WTC11 (cell line): ENCODE data around the gene MFNG. TPM values are rescaled to one million over a fixed set of nuclear protein-coding genes. Genes with fewer than 3 reads are reported as not detected.

Source experiments
- ATAC-seq: fragments of 200-7000 bp; cut with Tn5 transposase; 2 replicates; pipeline ENCODE4 v1.10.0; 2021; ENCODE audit warnings: mild to moderate bottlenecking, moderate library complexity
- CTCF ChIA-PET: fragments of 300-600 bp; sonication (Branson Sonifier 250); formaldehyde crosslinking; loops from one replicate; lab custom pipeline; 2021; ENCODE audit warnings: antibody characterized with exemption; lab: Charles Lee
- POLR2A ChIA-PET: fragments of 350-600 bp; sonication (Branson Sonifier 250); formaldehyde crosslinking; loops from one replicate; lab custom pipeline; 2021; ENCODE audit warnings: antibody characterized with exemption; lab: Charles Lee
- DNase-seq: peaks from one replicate; pipeline ENCODE4 v3.0.0; 2021; ENCODE audit warnings: low spot score
- H3K27ac Mint-ChIP-seq: 2 replicates; pipeline ENCODE4 v1.8.0; 2021; ENCODE audit warnings: mixed read lengths
- H3K27me3 Mint-ChIP-seq: 2 replicates; pipeline ENCODE4 v1.8.0; 2021; ENCODE audit warnings: low read depth, mild to moderate bottlenecking, moderate library complexity, mixed read lengths
- H3K36me3 Mint-ChIP-seq: 2 replicates; pipeline ENCODE4 v1.8.0; 2021; ENCODE audit warnings: mixed read lengths
- H3K4me1 Mint-ChIP-seq: 2 replicates; pipeline ENCODE4 v1.8.0; 2022; ENCODE audit warnings: mixed read lengths
- H3K4me3 Mint-ChIP-seq: 2 replicates; pipeline ENCODE4 v1.8.0; 2021; ENCODE audit warnings: mild to moderate bottlenecking, moderate library complexity, mixed read lengths
- H3K9me3 Mint-ChIP-seq: 2 replicates; pipeline ENCODE4 v1.8.0; 2021; ENCODE audit warnings: mixed read lengths
- CBFB ChIP-seq: sonication (generic); formaldehyde crosslinking; IDR thresholded peaks from 2 replicates; pipeline ENCODE4 v1.8.1; 2022; ENCODE audit warnings: mild to moderate bottlenecking, low read depth, missing genetic modification reagents
- CREB1 ChIP-seq: sonication (generic); formaldehyde crosslinking; IDR thresholded peaks from 2 replicates; pipeline ENCODE4 v1.8.0; 2023; ENCODE audit warnings: mild to moderate bottlenecking, missing genetic modification reagents
- JAZF1 ChIP-seq: fragments of 250-450 bp; sonication (Bioruptor Pico); IDR thresholded peaks from 2 replicates; pipeline ENCODE4 v1.9.0; 2021; ENCODE audit warnings: moderate library complexity, mild to moderate bottlenecking, inconsistent platforms
- MXD4 ChIP-seq: fragments of 250-450 bp; sonication (Bioruptor Pico); IDR thresholded peaks from 2 replicates; pipeline ENCODE4 v1.8.0; 2021; ENCODE audit warnings: mild to moderate bottlenecking, moderate library complexity, borderline replicate concordance
- NR3C1 ChIP-seq: sonication (generic); formaldehyde crosslinking; conservative IDR thresholded peaks from 2 replicates; pipeline ENCODE4 v1.8.1; 2023; ENCODE audit warnings: low read depth, mild to moderate bottlenecking, missing genetic modification reagents
- OVOL2 ChIP-seq: fragments of 250-450 bp; sonication (Bioruptor Pico); IDR thresholded peaks from 2 replicates; pipeline ENCODE4 v1.9.0; 2021; ENCODE audit warnings: mild to moderate bottlenecking, borderline replicate concordance
- RORB ChIP-seq: fragments of 250-450 bp; sonication (Bioruptor Pico); IDR thresholded peaks from 2 replicates; pipeline ENCODE4 v1.9.0; 2021; ENCODE audit warnings: mild to moderate bottlenecking
- ZNF416 ChIP-seq: fragments of 250-450 bp; sonication (Bioruptor Pico); IDR thresholded peaks from 2 replicates; pipeline ENCODE4 v1.9.0; 2021; ENCODE audit warnings: mild to moderate bottlenecking, inconsistent platforms
- total RNA-seq: library from RNA; stranded (reverse); gene quantifications from 3 replicates; pipeline ENCODE4 v1.2.3, GENCODE V29; 2021
- TF ChIP-seq, protein P1 (sequence below): sonication (generic); formaldehyde crosslinking; IDR thresholded peaks from 2 replicates; pipeline ENCODE4 v1.8.1; 2022; ENCODE audit warnings: missing genetic modification reagents, borderline replicate concordance
- TF ChIP-seq, protein P2 (sequence below): sonication (generic); formaldehyde crosslinking; IDR thresholded peaks from 2 replicates; pipeline ENCODE4 v1.8.0; 2023; ENCODE audit warnings: mild to moderate bottlenecking, missing genetic modification reagents
- TF ChIP-seq, protein P3 (sequence below): fragments of 250-450 bp; sonication (Bioruptor Pico); IDR thresholded peaks from 2 replicates; pipeline ENCODE4 v1.9.0; 2021; ENCODE audit warnings: moderate library complexity, mild to moderate bottlenecking, inconsistent platforms, borderline replicate concordance
- TF ChIP-seq, protein P4 (sequence below): sonication (generic); formaldehyde crosslinking; IDR thresholded peaks from 2 replicates; pipeline ENCODE4 v1.8.1; 2023; ENCODE audit warnings: mild to moderate bottlenecking, missing genetic modification reagents
- TF ChIP-seq, protein P5 (sequence below): fragments of 250-450 bp; sonication (Bioruptor Pico); IDR thresholded peaks from 2 replicates; pipeline ENCODE4 v1.9.0; 2021; ENCODE audit warnings: mild to moderate bottlenecking
- TF ChIP-seq, protein P6 (sequence below): sonication (generic); formaldehyde crosslinking; IDR thresholded peaks from 2 replicates; pipeline ENCODE4 v1.8.0; 2022; ENCODE audit warnings: mild to moderate bottlenecking, missing genetic modification reagents
- TF ChIP-seq, protein P7 (sequence below): fragments of 250-450 bp; sonication (Bioruptor Pico); IDR thresholded peaks from 2 replicates; pipeline ENCODE4 v1.9.0; 2021; ENCODE audit warnings: mild to moderate bottlenecking, borderline replicate concordance
- TF ChIP-seq, protein P8 (sequence below): sonication (generic); formaldehyde crosslinking; IDR thresholded peaks from 2 replicates; pipeline ENCODE4 v1.8.1; 2023; ENCODE audit warnings: mild to moderate bottlenecking, missing genetic modification reagents, moderate library complexity

Gene MFNG
- total RNA-seq, 1 experiment from 2014 or later = 3.2 TPM

DNA sequence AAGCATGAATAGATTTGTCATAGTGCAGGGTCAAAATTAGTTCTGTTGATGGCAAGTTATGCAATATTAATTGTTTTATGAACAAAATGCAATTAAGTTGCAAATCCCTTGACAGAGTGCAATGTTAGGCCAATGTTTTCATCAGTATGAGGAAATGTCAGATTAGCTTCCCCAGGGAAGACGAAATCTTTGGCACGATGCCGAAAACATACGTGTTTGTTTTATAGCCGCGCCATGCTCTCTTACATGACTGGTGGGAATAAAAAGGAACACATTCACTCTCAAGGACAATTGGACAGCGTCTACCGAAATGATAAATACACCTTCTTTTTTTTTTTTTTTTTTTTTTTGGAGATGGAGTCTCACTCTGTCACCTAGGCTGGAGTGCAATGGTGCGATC, 27.0 kb downstream of the MFNG start:
- ChIA-PET CTCF (interaction anchor here (0.7 to 2.1 kb wide), 4 partner anchors 13 to 248 kb away, joined by 3 to 18 read pairs (median 12); no protein-coding TSS in a partner anchor), POLR2A (no interaction called here)
- ATAC-seq = no peak
- Mint-ChIP-seq H3K36me3 (no peaks in the 10 kb centered on the region), H3K4me1 (peaks cover 5% of the 10 kb centered on the region; the same call in 1 of the 2 replicates), H3K9me3 (no peaks in the 10 kb centered on the region), H3K27ac (no peak overlapping the region), H3K4me3 (no peak overlapping the region), H3K27me3 (no peaks in the 10 kb centered on the region)
- TF ChIP-seq, protein P1, sequence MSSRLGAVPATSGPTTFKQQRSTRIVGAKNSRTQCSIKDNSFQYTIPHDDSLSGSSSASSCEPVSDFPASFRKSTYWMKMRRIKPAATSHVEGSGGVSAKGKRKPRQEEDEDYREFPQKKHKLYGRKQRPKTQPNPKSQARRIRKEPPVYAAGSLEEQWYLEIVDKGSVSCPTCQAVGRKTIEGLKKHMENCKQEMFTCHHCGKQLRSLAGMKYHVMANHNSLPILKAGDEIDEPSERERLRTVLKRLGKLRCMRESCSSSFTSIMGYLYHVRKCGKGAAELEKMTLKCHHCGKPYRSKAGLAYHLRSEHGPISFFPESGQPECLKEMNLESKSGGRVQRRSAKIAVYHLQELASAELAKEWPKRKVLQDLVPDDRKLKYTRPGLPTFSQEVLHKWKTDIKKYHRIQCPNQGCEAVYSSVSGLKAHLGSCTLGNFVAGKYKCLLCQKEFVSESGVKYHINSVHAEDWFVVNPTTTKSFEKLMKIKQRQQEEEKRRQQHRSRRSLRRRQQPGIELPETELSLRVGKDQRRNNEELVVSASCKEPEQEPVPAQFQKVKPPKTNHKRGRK (CRISPR knock-in tag) = no peak
- TF ChIP-seq MXD4 (CRISPR knock-in tag) (no peak), JAZF1 (no peak), ZNF416 (CRISPR knock-in tag) (no peak), CBFB (CRISPR knock-in tag) (no peak), NR3C1 (CRISPR knock-in tag) (no peak), RORB (CRISPR knock-in tag) (no peak), CREB1 (CRISPR knock-in tag) (no peak), OVOL2 (CRISPR knock-in tag) (no peak)
- TF ChIP-seq, protein P2, sequence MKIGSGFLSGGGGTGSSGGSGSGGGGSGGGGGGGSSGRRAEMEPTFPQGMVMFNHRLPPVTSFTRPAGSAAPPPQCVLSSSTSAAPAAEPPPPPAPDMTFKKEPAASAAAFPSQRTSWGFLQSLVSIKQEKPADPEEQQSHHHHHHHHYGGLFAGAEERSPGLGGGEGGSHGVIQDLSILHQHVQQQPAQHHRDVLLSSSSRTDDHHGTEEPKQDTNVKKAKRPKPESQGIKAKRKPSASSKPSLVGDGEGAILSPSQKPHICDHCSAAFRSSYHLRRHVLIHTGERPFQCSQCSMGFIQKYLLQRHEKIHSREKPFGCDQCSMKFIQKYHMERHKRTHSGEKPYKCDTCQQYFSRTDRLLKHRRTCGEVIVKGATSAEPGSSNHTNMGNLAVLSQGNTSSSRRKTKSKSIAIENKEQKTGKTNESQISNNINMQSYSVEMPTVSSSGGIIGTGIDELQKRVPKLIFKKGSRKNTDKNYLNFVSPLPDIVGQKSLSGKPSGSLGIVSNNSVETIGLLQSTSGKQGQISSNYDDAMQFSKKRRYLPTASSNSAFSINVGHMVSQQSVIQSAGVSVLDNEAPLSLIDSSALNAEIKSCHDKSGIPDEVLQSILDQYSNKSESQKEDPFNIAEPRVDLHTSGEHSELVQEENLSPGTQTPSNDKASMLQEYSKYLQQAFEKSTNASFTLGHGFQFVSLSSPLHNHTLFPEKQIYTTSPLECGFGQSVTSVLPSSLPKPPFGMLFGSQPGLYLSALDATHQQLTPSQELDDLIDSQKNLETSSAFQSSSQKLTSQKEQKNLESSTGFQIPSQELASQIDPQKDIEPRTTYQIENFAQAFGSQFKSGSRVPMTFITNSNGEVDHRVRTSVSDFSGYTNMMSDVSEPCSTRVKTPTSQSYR (CRISPR knock-in tag) = no peak
- TF ChIP-seq, protein P3, sequence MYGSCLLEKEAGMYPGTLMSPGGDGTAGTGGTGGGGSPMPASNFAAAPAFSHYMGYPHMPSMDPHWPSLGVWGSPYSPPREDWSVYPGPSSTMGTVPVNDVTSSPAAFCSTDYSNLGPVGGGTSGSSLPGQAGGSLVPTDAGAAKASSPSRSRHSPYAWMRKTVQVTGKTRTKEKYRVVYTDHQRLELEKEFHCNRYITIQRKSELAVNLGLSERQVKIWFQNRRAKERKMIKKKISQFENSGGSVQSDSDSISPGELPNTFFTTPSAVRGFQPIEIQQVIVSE (CRISPR knock-in tag) = no peak
- TF ChIP-seq, protein P4, sequence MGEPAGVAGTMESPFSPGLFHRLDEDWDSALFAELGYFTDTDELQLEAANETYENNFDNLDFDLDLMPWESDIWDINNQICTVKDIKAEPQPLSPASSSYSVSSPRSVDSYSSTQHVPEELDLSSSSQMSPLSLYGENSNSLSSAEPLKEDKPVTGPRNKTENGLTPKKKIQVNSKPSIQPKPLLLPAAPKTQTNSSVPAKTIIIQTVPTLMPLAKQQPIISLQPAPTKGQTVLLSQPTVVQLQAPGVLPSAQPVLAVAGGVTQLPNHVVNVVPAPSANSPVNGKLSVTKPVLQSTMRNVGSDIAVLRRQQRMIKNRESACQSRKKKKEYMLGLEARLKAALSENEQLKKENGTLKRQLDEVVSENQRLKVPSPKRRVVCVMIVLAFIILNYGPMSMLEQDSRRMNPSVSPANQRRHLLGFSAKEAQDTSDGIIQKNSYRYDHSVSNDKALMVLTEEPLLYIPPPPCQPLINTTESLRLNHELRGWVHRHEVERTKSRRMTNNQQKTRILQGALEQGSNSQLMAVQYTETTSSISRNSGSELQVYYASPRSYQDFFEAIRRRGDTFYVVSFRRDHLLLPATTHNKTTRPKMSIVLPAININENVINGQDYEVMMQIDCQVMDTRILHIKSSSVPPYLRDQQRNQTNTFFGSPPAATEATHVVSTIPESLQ (CRISPR knock-in tag) = no peak
- TF ChIP-seq, protein P5, sequence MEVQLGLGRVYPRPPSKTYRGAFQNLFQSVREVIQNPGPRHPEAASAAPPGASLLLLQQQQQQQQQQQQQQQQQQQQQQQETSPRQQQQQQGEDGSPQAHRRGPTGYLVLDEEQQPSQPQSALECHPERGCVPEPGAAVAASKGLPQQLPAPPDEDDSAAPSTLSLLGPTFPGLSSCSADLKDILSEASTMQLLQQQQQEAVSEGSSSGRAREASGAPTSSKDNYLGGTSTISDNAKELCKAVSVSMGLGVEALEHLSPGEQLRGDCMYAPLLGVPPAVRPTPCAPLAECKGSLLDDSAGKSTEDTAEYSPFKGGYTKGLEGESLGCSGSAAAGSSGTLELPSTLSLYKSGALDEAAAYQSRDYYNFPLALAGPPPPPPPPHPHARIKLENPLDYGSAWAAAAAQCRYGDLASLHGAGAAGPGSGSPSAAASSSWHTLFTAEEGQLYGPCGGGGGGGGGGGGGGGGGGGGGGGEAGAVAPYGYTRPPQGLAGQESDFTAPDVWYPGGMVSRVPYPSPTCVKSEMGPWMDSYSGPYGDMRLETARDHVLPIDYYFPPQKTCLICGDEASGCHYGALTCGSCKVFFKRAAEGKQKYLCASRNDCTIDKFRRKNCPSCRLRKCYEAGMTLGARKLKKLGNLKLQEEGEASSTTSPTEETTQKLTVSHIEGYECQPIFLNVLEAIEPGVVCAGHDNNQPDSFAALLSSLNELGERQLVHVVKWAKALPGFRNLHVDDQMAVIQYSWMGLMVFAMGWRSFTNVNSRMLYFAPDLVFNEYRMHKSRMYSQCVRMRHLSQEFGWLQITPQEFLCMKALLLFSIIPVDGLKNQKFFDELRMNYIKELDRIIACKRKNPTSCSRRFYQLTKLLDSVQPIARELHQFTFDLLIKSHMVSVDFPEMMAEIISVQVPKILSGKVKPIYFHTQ (CRISPR knock-in tag) = no peak
- TF ChIP-seq, protein P6, sequence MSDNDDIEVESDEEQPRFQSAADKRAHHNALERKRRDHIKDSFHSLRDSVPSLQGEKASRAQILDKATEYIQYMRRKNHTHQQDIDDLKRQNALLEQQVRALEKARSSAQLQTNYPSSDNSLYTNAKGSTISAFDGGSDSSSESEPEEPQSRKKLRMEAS (CRISPR knock-in tag) = no peak
- TF ChIP-seq, protein P7, sequence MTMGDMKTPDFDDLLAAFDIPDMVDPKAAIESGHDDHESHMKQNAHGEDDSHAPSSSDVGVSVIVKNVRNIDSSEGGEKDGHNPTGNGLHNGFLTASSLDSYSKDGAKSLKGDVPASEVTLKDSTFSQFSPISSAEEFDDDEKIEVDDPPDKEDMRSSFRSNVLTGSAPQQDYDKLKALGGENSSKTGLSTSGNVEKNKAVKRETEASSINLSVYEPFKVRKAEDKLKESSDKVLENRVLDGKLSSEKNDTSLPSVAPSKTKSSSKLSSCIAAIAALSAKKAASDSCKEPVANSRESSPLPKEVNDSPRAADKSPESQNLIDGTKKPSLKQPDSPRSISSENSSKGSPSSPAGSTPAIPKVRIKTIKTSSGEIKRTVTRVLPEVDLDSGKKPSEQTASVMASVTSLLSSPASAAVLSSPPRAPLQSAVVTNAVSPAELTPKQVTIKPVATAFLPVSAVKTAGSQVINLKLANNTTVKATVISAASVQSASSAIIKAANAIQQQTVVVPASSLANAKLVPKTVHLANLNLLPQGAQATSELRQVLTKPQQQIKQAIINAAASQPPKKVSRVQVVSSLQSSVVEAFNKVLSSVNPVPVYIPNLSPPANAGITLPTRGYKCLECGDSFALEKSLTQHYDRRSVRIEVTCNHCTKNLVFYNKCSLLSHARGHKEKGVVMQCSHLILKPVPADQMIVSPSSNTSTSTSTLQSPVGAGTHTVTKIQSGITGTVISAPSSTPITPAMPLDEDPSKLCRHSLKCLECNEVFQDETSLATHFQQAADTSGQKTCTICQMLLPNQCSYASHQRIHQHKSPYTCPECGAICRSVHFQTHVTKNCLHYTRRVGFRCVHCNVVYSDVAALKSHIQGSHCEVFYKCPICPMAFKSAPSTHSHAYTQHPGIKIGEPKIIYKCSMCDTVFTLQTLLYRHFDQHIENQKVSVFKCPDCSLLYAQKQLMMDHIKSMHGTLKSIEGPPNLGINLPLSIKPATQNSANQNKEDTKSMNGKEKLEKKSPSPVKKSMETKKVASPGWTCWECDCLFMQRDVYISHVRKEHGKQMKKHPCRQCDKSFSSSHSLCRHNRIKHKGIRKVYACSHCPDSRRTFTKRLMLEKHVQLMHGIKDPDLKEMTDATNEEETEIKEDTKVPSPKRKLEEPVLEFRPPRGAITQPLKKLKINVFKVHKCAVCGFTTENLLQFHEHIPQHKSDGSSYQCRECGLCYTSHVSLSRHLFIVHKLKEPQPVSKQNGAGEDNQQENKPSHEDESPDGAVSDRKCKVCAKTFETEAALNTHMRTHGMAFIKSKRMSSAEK = no peak
- TF ChIP-seq, protein P8, sequence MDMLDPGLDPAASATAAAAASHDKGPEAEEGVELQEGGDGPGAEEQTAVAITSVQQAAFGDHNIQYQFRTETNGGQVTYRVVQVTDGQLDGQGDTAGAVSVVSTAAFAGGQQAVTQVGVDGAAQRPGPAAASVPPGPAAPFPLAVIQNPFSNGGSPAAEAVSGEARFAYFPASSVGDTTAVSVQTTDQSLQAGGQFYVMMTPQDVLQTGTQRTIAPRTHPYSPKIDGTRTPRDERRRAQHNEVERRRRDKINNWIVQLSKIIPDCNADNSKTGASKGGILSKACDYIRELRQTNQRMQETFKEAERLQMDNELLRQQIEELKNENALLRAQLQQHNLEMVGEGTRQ (CRISPR knock-in tag) = no peak
- no peak for DNase-seq
